Activated CD8-positive, alpha-beta T cell treated with anti-CD3 and anti-CD28 coated beads for 36 hours (primary cell): ENCODE data around the gene DNAJB8. TPM values are rescaled to one million over a fixed set of nuclear protein-coding genes. Genes with fewer than 3 reads are reported as not detected.

Source experiments
- ATAC-seq: fragments of 200-7000 bp; cut with Tn5 transposase; one replicate; pipeline ENCODE4 v1.10.0; 2021; ENCODE audit warnings: mild to moderate bottlenecking, moderate library complexity
- CTCF ChIA-PET: fragments of 350-600 bp; sonication (Branson Sonifier 250); formaldehyde crosslinking; loops from one replicate; lab custom pipeline; 2021; ENCODE audit warnings: antibody characterized with exemption; lab: Charles Lee
- POLR2A ChIA-PET: fragments of 350-600 bp; sonication (Branson Sonifier 250); formaldehyde crosslinking; loops from one replicate; lab custom pipeline; 2021; ENCODE audit warnings: antibody characterized with exemption; lab: Charles Lee
- DNase-seq: peaks from one replicate; pipeline ENCODE4 v3.0.0-alpha.2; 2020
- H3K27ac Mint-ChIP-seq: one replicate; pipeline ENCODE4 v1.8.0; 2021; ENCODE audit warnings: mild to moderate bottlenecking, mixed read lengths
- H3K27me3 Mint-ChIP-seq: one replicate; pipeline ENCODE4 v1.8.0; 2021; ENCODE audit warnings: mixed read lengths
- H3K36me3 Mint-ChIP-seq: one replicate; pipeline ENCODE4 v1.8.0; 2021; ENCODE audit warnings: low read depth, mixed read lengths
- H3K4me1 Mint-ChIP-seq: one replicate; pipeline ENCODE4 v1.8.0; 2021; ENCODE audit warnings: low read depth, mixed read lengths
- H3K4me3 Mint-ChIP-seq: one replicate; pipeline ENCODE4 v1.8.0; 2021; ENCODE audit warnings: mild to moderate bottlenecking, moderate library complexity, mixed read lengths
- H3K9me3 Mint-ChIP-seq: one replicate; pipeline ENCODE4 v1.8.0; 2021; ENCODE audit warnings: mixed read lengths
- intact Hi-C: fragments of 100-400 bp; cut with micrococcal nuclease; formaldehyde crosslinking; loops from one replicate; pipeline ENCODE4 v1.10.0; 2022
- total RNA-seq, 2 experiments: library from RNA; stranded (reverse); gene quantifications; one replicate each; pipeline ENCODE4 v1.2.3, GENCODE V29; 2021
- TF ChIP-seq, protein P1 (sequence below): fragments of 200-600 bp; IDR thresholded peaks from one replicate; pipeline ENCODE4 v1.8.0; 2022; ENCODE audit warnings: antibody characterized with exemption, mild to moderate bottlenecking

The DNAJB8 gene
- total RNA-seq, 2 experiments from 2014 or later = not detected

DNA sequence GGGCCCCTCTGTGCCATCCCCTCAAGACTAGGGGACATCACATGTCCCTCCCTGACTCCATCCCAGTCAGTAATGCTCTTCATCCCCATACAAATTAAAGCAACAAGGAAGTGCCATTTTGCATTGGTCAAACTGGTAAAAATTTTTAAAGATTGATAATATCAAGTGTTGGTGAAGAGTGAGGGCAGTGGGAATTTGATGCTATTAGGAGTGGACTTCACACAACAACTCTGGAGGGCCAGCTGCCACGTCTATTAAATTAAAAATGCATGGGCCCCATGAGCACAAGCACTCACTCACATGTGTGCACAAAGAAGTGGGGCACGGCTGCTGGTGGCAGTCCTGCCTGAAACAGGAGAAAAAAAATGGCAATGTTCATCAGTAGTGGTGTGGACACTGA is 47.8 kb downstream of the DNAJB8 start:
- POLR2A ChIA-PET = no interaction called here
- no peak overlapping the region for H3K4me3 Mint-ChIP-seq
- TF ChIP-seq, protein P1, sequence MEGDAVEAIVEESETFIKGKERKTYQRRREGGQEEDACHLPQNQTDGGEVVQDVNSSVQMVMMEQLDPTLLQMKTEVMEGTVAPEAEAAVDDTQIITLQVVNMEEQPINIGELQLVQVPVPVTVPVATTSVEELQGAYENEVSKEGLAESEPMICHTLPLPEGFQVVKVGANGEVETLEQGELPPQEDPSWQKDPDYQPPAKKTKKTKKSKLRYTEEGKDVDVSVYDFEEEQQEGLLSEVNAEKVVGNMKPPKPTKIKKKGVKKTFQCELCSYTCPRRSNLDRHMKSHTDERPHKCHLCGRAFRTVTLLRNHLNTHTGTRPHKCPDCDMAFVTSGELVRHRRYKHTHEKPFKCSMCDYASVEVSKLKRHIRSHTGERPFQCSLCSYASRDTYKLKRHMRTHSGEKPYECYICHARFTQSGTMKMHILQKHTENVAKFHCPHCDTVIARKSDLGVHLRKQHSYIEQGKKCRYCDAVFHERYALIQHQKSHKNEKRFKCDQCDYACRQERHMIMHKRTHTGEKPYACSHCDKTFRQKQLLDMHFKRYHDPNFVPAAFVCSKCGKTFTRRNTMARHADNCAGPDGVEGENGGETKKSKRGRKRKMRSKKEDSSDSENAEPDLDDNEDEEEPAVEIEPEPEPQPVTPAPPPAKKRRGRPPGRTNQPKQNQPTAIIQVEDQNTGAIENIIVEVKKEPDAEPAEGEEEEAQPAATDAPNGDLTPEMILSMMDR = no peak

DNA sequence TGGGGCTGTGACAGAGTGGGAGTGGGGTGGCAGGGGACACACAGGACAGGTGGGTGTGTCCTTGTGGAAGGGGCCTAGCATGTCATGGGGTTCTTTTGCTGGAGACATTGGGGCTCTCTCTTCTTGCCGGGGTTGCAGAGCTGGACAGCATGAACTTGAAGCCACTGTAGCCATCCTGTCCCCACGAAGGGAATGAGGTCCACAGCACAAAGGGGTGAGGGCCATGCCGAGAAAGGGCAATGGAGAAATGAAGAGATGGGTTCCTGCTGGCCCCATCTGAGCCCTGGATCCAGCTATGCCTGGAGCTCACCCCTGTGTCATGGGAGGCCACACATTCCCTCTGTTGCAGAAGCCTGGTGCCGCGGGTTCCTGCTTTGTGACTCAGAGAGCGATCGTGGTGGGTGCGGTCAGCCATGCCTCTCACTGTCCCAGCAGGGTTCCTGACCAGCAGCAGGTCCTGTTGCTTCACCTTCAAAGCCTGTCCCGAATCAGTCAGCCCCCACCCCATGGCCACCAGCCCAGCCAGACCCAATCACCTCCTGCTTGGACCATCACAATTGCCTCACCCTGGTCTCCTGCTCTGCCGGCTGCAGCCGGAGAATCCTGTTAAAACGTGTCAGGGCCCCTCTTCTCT is 50.0 kb downstream of the DNAJB8 start:
- Mint-ChIP-seq H3K27me3 (no peaks in the 10 kb centered on the region), H3K4me3 (no peak overlapping the region), H3K4me1 (no peaks in the 10 kb centered on the region), H3K36me3 (no peaks in the 10 kb centered on the region), H3K9me3 (no peaks in the 10 kb centered on the region), H3K27ac (no peak overlapping the region)
- POLR2A ChIA-PET = no interaction called here
- intact Hi-C loops = no loop called here
- DNase-seq = no peak
- no peak for ATAC-seq
- TF ChIP-seq, protein P1 = no peak
- CTCF ChIA-PET = no interaction called here

More for the DNA sequence above, 47.8 kb downstream of the DNAJB8 start:
- Mint-ChIP-seq H3K27ac (no peak overlapping the region), H3K4me1 (no peaks in the 10 kb centered on the region), H3K36me3 (no peaks in the 10 kb centered on the region), H3K9me3 (no peaks in the 10 kb centered on the region), H3K27me3 (no peaks in the 10 kb centered on the region)
- CTCF ChIA-PET = no interaction called here
- intact Hi-C loops = no loop called here
- DNase-seq = no peak
- no peak for ATAC-seq

DNA sequence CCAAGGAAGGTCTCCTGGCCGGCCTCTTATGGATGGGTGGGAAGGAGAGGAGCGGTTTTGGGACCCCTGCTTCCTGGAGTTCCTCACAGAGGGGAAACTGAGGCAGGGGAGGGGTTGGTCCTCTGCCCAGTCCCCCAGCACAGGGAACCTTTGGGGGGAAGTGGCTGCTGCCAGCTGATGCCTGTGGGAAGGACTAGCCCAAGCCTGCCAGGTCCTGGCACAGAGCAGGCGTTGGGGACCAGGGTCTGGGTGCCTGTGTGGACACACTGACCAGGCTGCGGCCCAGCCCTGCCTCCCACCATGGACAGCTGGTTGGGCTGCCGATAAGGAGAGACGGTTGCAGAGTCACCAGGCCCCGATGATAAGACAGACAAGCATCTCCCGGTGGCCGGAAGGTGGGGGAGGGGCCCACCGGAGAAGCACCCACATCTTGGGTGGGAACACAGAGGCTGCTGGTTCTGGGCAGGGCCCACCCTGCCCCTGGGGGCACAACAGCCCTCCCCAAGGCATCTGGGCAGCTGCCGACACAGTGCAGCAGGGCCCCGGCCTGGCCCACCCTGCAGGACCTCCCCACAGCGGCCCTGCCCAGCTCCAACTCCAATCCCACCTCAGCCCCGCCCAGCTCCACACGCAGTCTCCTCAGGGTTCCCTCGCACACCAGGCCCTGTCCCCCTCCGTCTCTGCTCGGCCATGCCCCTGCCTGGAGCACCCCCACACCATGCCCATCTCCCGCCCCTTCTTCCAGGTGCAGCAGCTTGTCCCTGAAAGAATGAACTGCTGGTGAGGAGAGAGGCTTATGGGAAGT is 50.7 kb downstream of the DNAJB8 start:
- H3K4me1 Mint-ChIP-seq = no peaks in the 10 kb centered on the region
- ChIA-PET CTCF (interaction anchor here (1.7 kb wide), 1 partner anchor 10 kb away, joined by 5 read pairs; no protein-coding TSS in a partner anchor), POLR2A (no interaction called here)
- TF ChIP-seq, protein P1 = no peak
- H3K9me3 Mint-ChIP-seq = no peaks in the 10 kb centered on the region
- H3K4me3 Mint-ChIP-seq = no peak overlapping the region
- no peak for DNase-seq
- H3K36me3 Mint-ChIP-seq = no peaks in the 10 kb centered on the region
- intact Hi-C loops = no loop called here
- H3K27me3 Mint-ChIP-seq = no peaks in the 10 kb centered on the region
- no peak overlapping the region for H3K27ac Mint-ChIP-seq
- no peak for ATAC-seq

DNA sequence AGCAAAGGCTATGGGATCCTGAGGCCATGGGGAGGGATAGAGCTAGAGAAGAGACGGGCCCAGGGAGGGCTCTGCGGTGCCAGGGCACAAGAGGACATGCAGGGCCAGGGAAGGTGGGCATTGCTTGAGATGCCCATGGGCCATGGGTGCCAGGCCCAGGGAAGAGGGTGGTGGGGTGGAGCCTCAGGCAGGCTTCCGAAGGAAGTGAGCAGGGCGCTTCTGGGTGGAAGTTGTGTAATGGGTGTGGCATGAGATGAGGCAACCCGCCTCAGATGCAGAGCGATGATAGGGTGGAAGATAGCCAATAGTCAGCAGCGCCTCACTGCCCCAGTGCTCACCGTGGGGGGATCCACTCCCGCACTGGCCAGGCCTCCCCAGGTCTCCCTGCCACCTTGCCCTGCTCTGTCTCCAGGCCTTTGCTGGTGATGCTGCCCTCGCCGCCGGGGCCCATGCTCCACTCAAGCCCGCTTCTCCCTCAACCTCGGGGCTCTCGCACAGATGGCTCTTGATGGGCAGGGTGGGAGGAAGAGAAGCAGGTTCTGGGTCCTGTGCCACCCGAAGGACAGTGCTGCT is 51.4 kb downstream of the DNAJB8 start:
- H3K36me3 Mint-ChIP-seq = no peaks in the 10 kb centered on the region
- ATAC-seq (no peak), DNase-seq (no peak)
- no peak overlapping the region for H3K27ac Mint-ChIP-seq
- H3K4me1 Mint-ChIP-seq = no peaks in the 10 kb centered on the region
- TF ChIP-seq, protein P1 = no peak
- POLR2A ChIA-PET = no interaction called here
- intact Hi-C loops = no loop called here
- H3K9me3 Mint-ChIP-seq = no peaks in the 10 kb centered on the region
- no peaks in the 10 kb centered on the region for H3K27me3 Mint-ChIP-seq
- H3K4me3 Mint-ChIP-seq = no peak overlapping the region
- CTCF ChIA-PET = interaction anchor here (1.7 kb wide), 1 partner anchor 10 kb away, joined by 5 read pairs; no protein-coding TSS in a partner anchor
